GM18907 (cell line): ENCODE results near the gene PTHLH.
A peak's percentile ranks its signal among the peaks of the same experiment; 100 is the strongest.

Experiments
- ATAC-seq: cut with Tn5 transposase; IDR thresholded peaks from one replicate; pipeline ENCODE4 v1.9.1; 2021; ENCODE audit warnings: mild to moderate bottlenecking, moderate library complexity; ENCODE audit not compliant: unreplicated experiment

Gene PTHLH

GRCh38 chr12:27940756-27941402 is 31.7 kb downstream of the PTHLH start:
- peak; percentile 88 for ATAC-seq

- ATAC-seq = no peak
Observed at GRCh38 chr12:27940245-27940644, 32.3 kb downstream of the PTHLH start.

- ATAC-seq = no peak
Observed at GRCh38 chr12:27937768-27938167, 34.8 kb downstream of the PTHLH start.

DNA sequence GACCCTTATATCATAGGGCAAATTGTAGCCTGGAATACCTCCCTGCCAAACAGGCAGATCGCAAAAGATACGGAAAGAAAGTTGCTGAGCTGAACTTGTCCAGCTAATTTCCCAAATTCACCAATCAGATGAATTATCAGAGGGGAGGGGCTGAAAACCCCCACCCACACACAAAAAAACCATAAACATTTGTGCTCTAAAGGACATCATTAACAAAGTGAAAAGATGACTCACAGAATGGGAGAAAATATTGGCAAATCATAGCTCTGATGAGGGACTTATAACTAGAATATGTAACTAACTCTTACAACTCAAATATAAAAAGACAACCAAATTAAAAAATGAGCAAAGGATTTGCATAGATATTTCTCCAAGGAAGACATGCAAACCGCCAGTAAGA is 36.3 kb downstream of the PTHLH start:
- no peak for ATAC-seq

DNA sequence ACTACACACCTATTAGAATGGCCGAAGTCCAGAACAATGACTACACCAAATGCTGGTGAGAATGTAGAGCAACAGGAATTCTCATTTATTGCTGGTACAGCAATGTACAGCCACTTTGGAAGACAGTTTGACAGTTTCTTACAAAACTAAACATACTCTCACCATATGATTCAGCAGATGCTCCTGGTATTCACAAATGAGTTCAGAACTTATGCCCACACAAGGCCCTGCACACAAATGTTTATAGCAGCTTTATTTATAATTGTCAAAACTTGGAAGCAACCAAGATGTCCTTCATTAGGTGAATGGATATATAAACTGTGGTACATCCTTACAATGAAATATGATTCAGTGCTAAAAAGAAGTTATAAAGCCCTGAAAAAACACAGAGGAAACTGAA is 38.3 kb downstream of the PTHLH start:
- ATAC-seq = no peak

DNA sequence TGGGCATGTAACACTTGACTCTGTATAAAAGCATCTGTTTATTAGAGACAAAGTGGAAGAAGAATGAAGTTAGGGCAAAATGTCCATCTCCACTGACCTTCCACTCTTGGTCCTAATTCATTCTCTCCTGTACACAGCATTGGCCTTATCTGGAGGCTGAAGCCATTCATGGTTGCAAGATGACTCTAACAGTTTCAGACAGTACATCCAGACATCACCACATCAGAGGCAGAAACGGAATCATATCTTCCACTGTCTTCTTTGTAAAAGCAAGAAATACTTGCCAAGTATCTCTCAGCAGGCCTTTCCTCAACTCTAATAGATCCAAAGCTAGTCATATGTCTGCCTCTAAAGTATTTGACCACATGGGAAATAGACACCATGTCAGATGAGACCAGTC is 41.1 kb downstream of the PTHLH start:
- ATAC-seq = no peak

- no peak for ATAC-seq
Observed at GRCh38 chr12:27927347-27927746, 45.2 kb downstream of the PTHLH start.

GRCh38 chr12:27924350-27925135 is 48.0 kb downstream of the PTHLH start:
- ATAC-seq = no peak

DNA sequence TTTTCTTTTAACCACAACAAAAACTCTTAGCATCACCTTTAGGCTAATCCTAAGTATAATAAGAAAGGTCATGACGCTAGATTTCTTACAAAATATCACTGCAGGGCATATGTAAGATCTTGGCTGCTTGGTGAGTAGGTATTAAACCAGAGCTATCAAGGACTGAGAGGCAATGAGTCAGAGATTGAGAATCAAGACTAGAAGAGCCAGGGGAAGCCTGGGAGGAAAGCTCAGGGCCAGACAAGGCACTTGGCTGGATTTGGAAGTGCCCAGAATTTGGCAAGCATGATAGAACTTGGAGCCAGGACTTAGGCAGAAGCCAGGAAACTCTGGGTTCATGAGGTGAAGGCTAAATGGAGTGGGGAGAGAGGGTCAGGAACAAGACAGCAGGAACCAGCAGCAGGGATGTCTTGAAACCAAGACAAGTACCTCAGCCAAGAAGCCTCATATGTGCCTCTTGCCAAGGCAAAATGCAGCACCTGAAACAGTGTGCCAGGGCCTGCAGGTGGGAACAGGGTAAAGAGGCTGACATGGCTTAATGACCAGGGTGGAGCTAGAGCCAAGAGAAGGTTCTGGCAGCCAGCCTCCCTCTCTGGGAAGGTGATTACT is 49.9 kb downstream of the PTHLH start:
- ATAC-seq = no peak

DNA sequence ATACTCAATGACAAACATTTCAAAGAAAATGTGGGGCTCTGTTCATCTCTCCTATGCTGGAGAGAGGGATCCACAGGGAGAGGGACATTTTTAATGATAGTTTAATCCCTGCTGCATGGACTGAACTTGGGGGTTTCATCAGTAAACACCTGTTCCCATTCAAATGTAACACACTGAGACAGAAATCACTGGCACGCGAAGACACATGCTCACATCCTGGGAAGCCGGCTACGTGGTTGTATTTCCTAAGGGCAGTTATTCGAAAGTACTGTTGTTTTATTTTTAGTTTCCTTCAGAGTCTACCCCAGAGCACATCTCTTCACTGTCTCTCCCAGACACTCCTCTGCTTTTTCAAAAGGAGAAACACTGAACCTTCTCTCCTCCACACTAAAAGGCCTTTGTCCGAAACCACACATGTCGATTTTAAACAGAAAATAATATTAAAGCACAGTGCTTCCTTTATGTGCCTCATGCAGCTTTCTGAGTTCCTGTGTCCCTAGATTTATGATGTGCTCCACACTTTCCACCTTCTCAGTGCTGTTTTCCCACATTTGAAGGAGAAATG is 52.8 kb downstream of the PTHLH start:
- ATAC-seq = no peak

GRCh38 chr12:27915536-27915935 is 57.0 kb downstream of the PTHLH start:
- ATAC-seq = no peak

- ATAC-seq = no peak
Observed at GRCh38 chr12:27915021-27915420, 57.5 kb downstream of the PTHLH start.

DNA sequence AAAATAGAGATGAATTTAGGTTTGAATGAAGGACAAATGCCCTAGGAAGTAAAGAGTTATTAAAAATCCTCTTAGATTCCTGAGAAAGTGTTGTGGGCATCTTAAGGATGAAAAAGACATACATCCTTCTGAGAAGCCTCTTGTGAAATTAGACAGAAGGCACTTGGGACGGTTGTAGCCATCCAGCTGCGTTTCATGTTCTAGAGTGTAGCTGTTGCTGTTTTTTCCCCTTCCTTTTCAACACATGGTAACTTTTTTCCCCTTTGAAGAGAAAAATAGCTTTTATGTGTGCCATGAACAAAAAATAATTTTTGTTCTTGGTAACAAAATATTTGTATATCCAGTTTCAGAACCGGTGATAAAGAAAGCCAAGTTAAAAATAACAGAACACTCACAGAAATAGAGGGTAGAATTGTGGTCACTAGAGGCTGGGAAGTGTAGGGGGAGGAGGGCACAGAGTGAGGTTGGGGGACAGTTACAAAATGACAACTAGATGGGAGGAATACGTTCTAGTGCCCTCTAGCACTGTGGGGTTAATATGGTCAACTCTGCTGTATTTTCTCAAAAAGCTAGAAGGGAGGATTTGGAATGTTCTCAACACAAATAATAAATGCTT is 58.4 kb downstream of the PTHLH start:
- ATAC-seq = no peak

GRCh38 chr12:27911397-27911796 is 61.1 kb downstream of the PTHLH start:
- ATAC-seq = no peak
